ENCODE results near the gene IRGQ.
"Not testable (repeated sequence)": the region's sequence is repeated elsewhere in the genome, so short reads cannot be mapped to it uniquely, and the experiment has no call there.

Gene IRGQ

GRCh38 chr19:43591904-43592772 lies 3.8 kb downstream of the IRGQ start:
- DNase-seq (ENCODE audit: insufficient read length, low spot score) (no peak), FAIRE-seq (no peak)
- TF ChIP-seq TAF1 (IDR thresholded peaks at IDR 0.05; ENCODE audit: low read depth, low read length): no peak
- TF ChIP-seq POLR2AphosphoS5 (IDR thresholded peaks at IDR 0.05; ENCODE audit: low read depth, low read length): no peak
- TF ChIP-seq SPI1 (IDR thresholded peaks at IDR 0.05; ENCODE audit: low read depth, low read length): no peak
- no peak for TF ChIP-seq PAX5 (IDR thresholded peaks at IDR 0.05; ENCODE audit: insufficient read depth, low read length, severe bottlenecking)
- no peak for TF ChIP-seq POLR2A (IDR thresholded peaks at IDR 0.05; ENCODE audit: low read depth, low read length)
- no peak for TF ChIP-seq POU2F2 (IDR thresholded peaks at IDR 0.05; ENCODE audit: low read depth, low read length)

- TF ChIP-seq SPI1 (IDR thresholded peaks at IDR 0.05; ENCODE audit: low read depth, low read length) (no peak), POU2F2 (IDR thresholded peaks at IDR 0.05; ENCODE audit: low read depth, low read length) (no peak), TAF1 (IDR thresholded peaks at IDR 0.05; ENCODE audit: low read depth, low read length) (no peak), PAX5 (IDR thresholded peaks at IDR 0.05; ENCODE audit: insufficient read depth, low read length, severe bottlenecking) (no peak), POLR2A (IDR thresholded peaks at IDR 0.05; ENCODE audit: low read depth, low read length) (no peak), POLR2AphosphoS5 (IDR thresholded peaks at IDR 0.05; ENCODE audit: low read depth, low read length) (no peak)
- DNase-seq (ENCODE audit: insufficient read length, low spot score) (no peak), FAIRE-seq (peak; percentile 26)
Observed at GRCh38 chr19:43589678-43590077, 6.3 kb downstream of the IRGQ start.

GRCh38 chr19:43589277-43589676 lies 6.7 kb downstream of the IRGQ start:
- no peak for DNase-seq (ENCODE audit: insufficient read length, low spot score)
- TF ChIP-seq POLR2A (IDR thresholded peaks at IDR 0.05; ENCODE audit: low read depth, low read length) (no peak), PAX5 (IDR thresholded peaks at IDR 0.05; ENCODE audit: insufficient read depth, low read length, severe bottlenecking) (no peak), POLR2AphosphoS5 (IDR thresholded peaks at IDR 0.05; ENCODE audit: low read depth, low read length) (no peak), TAF1 (IDR thresholded peaks at IDR 0.05; ENCODE audit: low read depth, low read length) (no peak), POU2F2 (IDR thresholded peaks at IDR 0.05; ENCODE audit: low read depth, low read length) (no peak), SPI1 (IDR thresholded peaks at IDR 0.05; ENCODE audit: low read depth, low read length) (no peak)
- peak; percentile 9 for FAIRE-seq

- DNase-seq (ENCODE audit: insufficient read length, low spot score); FAIRE-seq: not testable (repeated sequence)
Observed at GRCh38 chr19:43587029-43587428, 8.9 kb downstream of the IRGQ start.

GRCh38 chr19:43586346-43586745 lies 9.6 kb downstream of the IRGQ start:
- FAIRE-seq: no peak
- TF ChIP-seq SPI1 (IDR thresholded peaks at IDR 0.05; ENCODE audit: low read depth, low read length) (no peak), POU2F2 (IDR thresholded peaks at IDR 0.05; ENCODE audit: low read depth, low read length) (no peak), POLR2AphosphoS5 (IDR thresholded peaks at IDR 0.05; ENCODE audit: low read depth, low read length) (no peak), TAF1 (IDR thresholded peaks at IDR 0.05; ENCODE audit: low read depth, low read length) (no peak), PAX5 (IDR thresholded peaks at IDR 0.05; ENCODE audit: insufficient read depth, low read length, severe bottlenecking) (no peak), POLR2A (IDR thresholded peaks at IDR 0.05; ENCODE audit: low read depth, low read length) (no peak)
- DNase-seq (ENCODE audit: insufficient read length, low spot score): no peak

GRCh38 chr19:43584484-43584883 lies 11.4 kb downstream of the IRGQ start:
- FAIRE-seq: no peak
- TF ChIP-seq POLR2AphosphoS5 (IDR thresholded peaks at IDR 0.05; ENCODE audit: low read depth, low read length) (no peak), TAF1 (IDR thresholded peaks at IDR 0.05; ENCODE audit: low read depth, low read length) (no peak), POU2F2 (IDR thresholded peaks at IDR 0.05; ENCODE audit: low read depth, low read length) (no peak), POLR2A (IDR thresholded peaks at IDR 0.05; ENCODE audit: low read depth, low read length) (no peak), PAX5 (IDR thresholded peaks at IDR 0.05; ENCODE audit: insufficient read depth, low read length, severe bottlenecking) (no peak), SPI1 (IDR thresholded peaks at IDR 0.05; ENCODE audit: low read depth, low read length) (no peak)

GRCh38 chr19:43582495-43582894 lies 13.4 kb downstream of the IRGQ start:
- TF ChIP-seq TAF1 (IDR thresholded peaks at IDR 0.05; ENCODE audit: low read depth, low read length) (no peak), POLR2AphosphoS5 (IDR thresholded peaks at IDR 0.05; ENCODE audit: low read depth, low read length) (no peak), POLR2A (IDR thresholded peaks at IDR 0.05; ENCODE audit: low read depth, low read length) (no peak), POU2F2 (IDR thresholded peaks at IDR 0.05; ENCODE audit: low read depth, low read length) (no peak), SPI1 (IDR thresholded peaks at IDR 0.05; ENCODE audit: low read depth, low read length) (no peak), PAX5 (IDR thresholded peaks at IDR 0.05; ENCODE audit: insufficient read depth, low read length, severe bottlenecking) (no peak)
- FAIRE-seq: no peak
- DNase-seq (ENCODE audit: insufficient read length, low spot score): no peak

More at GRCh38 chr19:43584484-43584883, 11.4 kb downstream of the IRGQ start:
- no peak for DNase-seq (ENCODE audit: insufficient read length, low spot score)

GRCh38 chr19:43581467-43581866 lies 14.5 kb downstream of the IRGQ start:
- no peak for TF ChIP-seq SPI1 (IDR thresholded peaks at IDR 0.05; ENCODE audit: low read depth, low read length)
- TF ChIP-seq POU2F2 (IDR thresholded peaks at IDR 0.05; ENCODE audit: low read depth, low read length): no peak
- TF ChIP-seq POLR2A (IDR thresholded peaks at IDR 0.05; ENCODE audit: low read depth, low read length): no peak
- TF ChIP-seq PAX5 (IDR thresholded peaks at IDR 0.05; ENCODE audit: insufficient read depth, low read length, severe bottlenecking): no peak
- TF ChIP-seq POLR2AphosphoS5 (IDR thresholded peaks at IDR 0.05; ENCODE audit: low read depth, low read length): no peak
- TF ChIP-seq TAF1 (IDR thresholded peaks at IDR 0.05; ENCODE audit: low read depth, low read length): no peak
- FAIRE-seq (no peak), DNase-seq (ENCODE audit: insufficient read length, low spot score) (no peak)

- DNase-seq (ENCODE audit: insufficient read length, low spot score) (no peak), FAIRE-seq (no peak)
- TF ChIP-seq PAX5 (IDR thresholded peaks at IDR 0.05; ENCODE audit: insufficient read depth, low read length, severe bottlenecking) (no peak), POLR2A (IDR thresholded peaks at IDR 0.05; ENCODE audit: low read depth, low read length) (no peak), POLR2AphosphoS5 (IDR thresholded peaks at IDR 0.05; ENCODE audit: low read depth, low read length) (no peak), SPI1 (IDR thresholded peaks at IDR 0.05; ENCODE audit: low read depth, low read length) (no peak), TAF1 (IDR thresholded peaks at IDR 0.05; ENCODE audit: low read depth, low read length) (no peak), POU2F2 (IDR thresholded peaks at IDR 0.05; ENCODE audit: low read depth, low read length) (no peak)
Observed at GRCh38 chr19:43578787-43579186, 17.1 kb downstream of the IRGQ start.

Data from GM12891 (cell line).